Cardiac muscle cell (in vitro differentiated cells and primary cell): ENCODE results near the gene KCNH6. TPM values are rescaled to one million over a fixed set of nuclear protein-coding genes. Genes with fewer than 3 reads are reported as not detected.

ENCODE experiments used
- DNase-seq, 2 donors: peaks; one replicate each; pipeline versions ENCODE4 v3.0.0 to v3.0.0-alpha.2; 2010 to 2017; ENCODE audit warnings: low read depth in 1 of 2, low spot score in 1 of 2
- H3K27ac ChIP-seq: fragments of 200-600 bp; sonication (generic); 2 replicates; pipeline ENCODE4 v1.5.1; 2016
- H3K27me3 ChIP-seq: fragments of 200-600 bp; sonication (generic); 2 replicates; pipeline ENCODE4 v1.6.0; 2016; ENCODE audit warnings: control low read depth
- H3K36me3 ChIP-seq: fragments of 200-600 bp; sonication (generic); 2 replicates; pipeline ENCODE4 v1.5.1; 2016; ENCODE audit warnings: control low read depth
- H3K4me1 ChIP-seq: fragments of 200-600 bp; sonication (generic); 2 replicates; pipeline ENCODE4 v1.8.1; 2017; ENCODE audit warnings: low read depth, mild to moderate bottlenecking, mixed run types
- H3K4me3 ChIP-seq: fragments of 200-600 bp; sonication (generic); 2 replicates; pipeline ENCODE4 v1.5.1; 2016; ENCODE audit warnings: mild to moderate bottlenecking
- H3K9me3 ChIP-seq: fragments of 200-600 bp; sonication (generic); 2 replicates; pipeline ENCODE4 v1.5.1; 2017; ENCODE audit warnings: low read depth, mild to moderate bottlenecking, control low read depth
- CTCF ChIP-seq: IDR thresholded peaks from 2 replicates; pipeline ENCODE4 v1.5.1; 2012; ENCODE audit warnings: low read depth, mild to moderate bottlenecking, low read length
- polyA plus RNA-seq: library from polyadenylated mRNA; unstranded; fragments of >200 nt; fragmentation: Nextera tagmentation; extraction: Ambion mirVana; gene quantifications from 2 replicates; pipeline ENCODE4 v1.2.1, GENCODE V29; 2016
- total RNA-seq: library from RNA; depleted of rRNA; stranded (reverse); fragments of >200 nt; gene quantifications from 2 replicates; pipeline ENCODE4 v1.2.3, GENCODE V29; 2016

Gene KCNH6
- total and polyA plus RNA-seq, 2 experiments from 2014 or later = 0.06 to 0.44 TPM

- H3K4me3 ChIP-seq = no peak overlapping the region
Observed at GRCh38 chr17:63514477-63514876, 8.7 kb upstream of the KCNH6 start.

GRCh38 chr17:63514974-63515373, 8.2 kb upstream of the KCNH6 start:
- Histone ChIP-seq H3K27ac (no peak overlapping the region), H3K9me3 (no peaks in the 10 kb centered on the region), H3K4me1 (no peaks in the 10 kb centered on the region), H3K4me3 (no peak overlapping the region), H3K36me3 (no peaks in the 10 kb centered on the region), H3K27me3 (no peaks in the 10 kb centered on the region)
- DNase-seq = no peak
- TF ChIP-seq CTCF = no peak

More at GRCh38 chr17:63514477-63514876, 8.7 kb upstream of the KCNH6 start:
- no peak for TF ChIP-seq CTCF
- no peaks in the 10 kb centered on the region for H3K36me3 ChIP-seq
- H3K9me3 ChIP-seq = no peaks in the 10 kb centered on the region
- H3K27ac ChIP-seq = no peak overlapping the region
- H3K4me1 ChIP-seq = no peaks in the 10 kb centered on the region
- no peaks in the 10 kb centered on the region for H3K27me3 ChIP-seq
- no peak for DNase-seq

- no peaks in the 10 kb centered on the region for H3K36me3 ChIP-seq
- no peaks in the 10 kb centered on the region for H3K4me1 ChIP-seq
- no peaks in the 10 kb centered on the region for H3K9me3 ChIP-seq
- H3K4me3 ChIP-seq = no peak overlapping the region
- H3K27me3 ChIP-seq = no peaks in the 10 kb centered on the region
- DNase-seq = no peak
- H3K27ac ChIP-seq = no peak overlapping the region
- TF ChIP-seq CTCF = no peak
Observed at GRCh38 chr17:63515426-63515825, 7.7 kb upstream of the KCNH6 start.

GRCh38 chr17:63516910-63517824, 6.0 kb upstream of the KCNH6 start:
- H3K4me1 ChIP-seq = no peaks in the 10 kb centered on the region
- DNase-seq = peak in 1 of 2 donors; percentile 29
- H3K27me3 ChIP-seq = peaks cover 3% of the 10 kb centered on the region
- TF ChIP-seq CTCF = no peak
- no peaks in the 10 kb centered on the region for H3K36me3 ChIP-seq
- H3K9me3 ChIP-seq = no peaks in the 10 kb centered on the region
- no peak overlapping the region for H3K27ac ChIP-seq
- H3K4me3 ChIP-seq = no peak overlapping the region

GRCh38 chr17:63517825-63518534, 5.2 kb upstream of the KCNH6 start:
- no peak overlapping the region for H3K27ac ChIP-seq
- H3K9me3 ChIP-seq = no peaks in the 10 kb centered on the region
- no peaks in the 10 kb centered on the region for H3K36me3 ChIP-seq
- peaks cover 3% of the 10 kb centered on the region for H3K27me3 ChIP-seq
- no peaks in the 10 kb centered on the region for H3K4me1 ChIP-seq
- no peak overlapping the region for H3K4me3 ChIP-seq
- no peak for TF ChIP-seq CTCF
- no peak for DNase-seq
